IMR-90 (cell line): ENCODE measurements around the gene NDUFB4. TPM values are rescaled to one million over a fixed set of nuclear protein-coding genes. Genes with fewer than 3 reads are reported as not detected.

Experiments used
- ATAC-seq: fragments of 200-7000 bp; cut with Tn5 transposase; 2 replicates; pipeline ENCODE4 v1.9.1; 2020; ENCODE audit warnings: low read depth, mild to moderate bottlenecking, moderate library complexity
- BruUV-seq: library from RNA; stranded (reverse); fragments of 400-500 nt; replicated peaks from 2 replicates; lab custom pipeline; 2021; lab: Mats Ljungman, UMichigan
- CTCF ChIA-PET: fragments of 300-600 bp; formaldehyde crosslinking; extraction: SDS; loops from one replicate; lab custom pipeline; 2021; ENCODE audit warnings: antibody characterized with exemption; lab: Yijun Ruan, JAX
- POLR2A ChIA-PET: fragments of 300-600 bp; sonication (Branson Sonifier 250); formaldehyde crosslinking; loops from one replicate; lab custom pipeline; 2022; ENCODE audit warnings: antibody characterized with exemption; ENCODE audit not compliant: unreplicated experiment; lab: Charles Lee
- DNase-seq: peaks from one replicate; pipeline ENCODE4 v3.0.0; 2013
- H2AFZ ChIP-seq: replicated peaks from 2 replicates; pipeline ENCODE3; 2013; ENCODE audit warnings: low read length, mild to moderate bottlenecking; ENCODE audit not compliant: poor library complexity
- H2AK5ac ChIP-seq: 2 replicates; pipeline ENCODE4 v1.6.1; 2013; ENCODE audit warnings: low read depth, low read length, inconsistent platforms
- H2AK9ac ChIP-seq: replicated peaks from 2 replicates; pipeline ENCODE3; 2013; ENCODE audit warnings: mild to moderate bottlenecking, low read depth, low read length, moderate library complexity; ENCODE audit not compliant: poor library complexity
- H2BK120ac ChIP-seq: 2 replicates; pipeline ENCODE4 v1.6.1; 2013; ENCODE audit warnings: low read depth, low read length, inconsistent platforms
- H2BK15ac ChIP-seq: 3 replicates; pipeline ENCODE4 v1.6.1; 2013; ENCODE audit warnings: low read depth, low read length, inconsistent platforms
- H2BK20ac ChIP-seq: 2 replicates; pipeline ENCODE4 v1.6.1; 2013; ENCODE audit warnings: low read depth, mild to moderate bottlenecking, inconsistent platforms, low read length, moderate library complexity
- H2BK5ac ChIP-seq: 2 replicates; pipeline ENCODE4 v1.6.1; 2013; ENCODE audit warnings: mild to moderate bottlenecking, low read depth, low read length, inconsistent platforms; ENCODE audit not compliant: poor library complexity, severe bottlenecking
- H3K14ac ChIP-seq: replicated peaks from 2 replicates; pipeline ENCODE4 v1.6.1; 2013; ENCODE audit warnings: low read depth, low read length, inconsistent platforms
- H3K18ac ChIP-seq: 2 replicates; pipeline ENCODE4 v1.6.1; 2013; ENCODE audit warnings: low read depth, low read length, control low read depth
- H3K23ac ChIP-seq: 2 replicates; pipeline ENCODE4 v1.6.1; 2013; ENCODE audit warnings: low read depth, low read length, inconsistent platforms
- H3K27ac ChIP-seq: 2 replicates; pipeline ENCODE4 v1.5.1; 2013; ENCODE audit warnings: mild to moderate bottlenecking, control low read depth, low read length; ENCODE audit not compliant: insufficient read depth
- H3K27me3 ChIP-seq: 2 replicates; pipeline ENCODE4 v1.6.1; 2013; ENCODE audit warnings: low read length; ENCODE audit not compliant: control insufficient read depth, insufficient read depth
- H3K36me3 ChIP-seq: 2 replicates; pipeline ENCODE4 v1.6.1; 2013; ENCODE audit warnings: low read length, mixed read lengths; ENCODE audit not compliant: control insufficient read depth, insufficient read depth
- H3K4ac ChIP-seq: 2 replicates; pipeline ENCODE4 v1.6.1; 2013; ENCODE audit warnings: low read depth, low read length, inconsistent platforms
- H3K4me1 ChIP-seq: 2 replicates; pipeline ENCODE4 v1.6.1; 2013; ENCODE audit warnings: low read length, mixed read lengths; ENCODE audit not compliant: control insufficient read depth, insufficient read depth
- H3K4me2 ChIP-seq: 2 replicates; pipeline ENCODE4 v1.6.1; 2013; ENCODE audit warnings: low read depth, mild to moderate bottlenecking, control low read depth, low read length, moderate library complexity
- H3K4me3 ChIP-seq: 2 replicates; pipeline ENCODE4 v1.5.1; 2013; ENCODE audit warnings: low read depth, mild to moderate bottlenecking, control low read depth, low read length, moderate library complexity; ENCODE audit not compliant: insufficient read depth
- H3K56ac ChIP-seq: 2 replicates; pipeline ENCODE4 v1.6.1; 2013; ENCODE audit warnings: low read length, inconsistent platforms; ENCODE audit not compliant: insufficient read depth; ENCODE audit errors: extremely low read depth
- H3K79me1 ChIP-seq, 2 experiments: 2 replicates each; pipeline ENCODE4 v1.6.1; 2013; ENCODE audit warnings: low read length in 2 of 2, inconsistent platforms in 1 of 2, low read depth in 1 of 2
- H3K9ac ChIP-seq: 2 replicates; pipeline ENCODE4 v1.6.1; 2013; ENCODE audit warnings: low read depth, low read length, control low read depth
- H3K9me1 ChIP-seq: 2 replicates; pipeline ENCODE4 v1.6.1; 2013; ENCODE audit warnings: low read length, inconsistent platforms; ENCODE audit not compliant: insufficient read depth
- H3K9me3 ChIP-seq: 2 replicates; pipeline ENCODE4 v1.6.1; 2013; ENCODE audit warnings: low read length; ENCODE audit not compliant: control insufficient read depth, insufficient read depth
- H4K20me1 ChIP-seq: 2 replicates; pipeline ENCODE4 v1.6.1; 2013; ENCODE audit warnings: low read length, inconsistent platforms; ENCODE audit not compliant: insufficient read depth
- H4K5ac ChIP-seq: 2 replicates; pipeline ENCODE4 v1.6.1; 2013; ENCODE audit warnings: mild to moderate bottlenecking, low read depth, low read length, control low read depth
- H4K8ac ChIP-seq, 2 experiments: 2 replicates each; pipeline ENCODE4 v1.6.1; 2013; ENCODE audit warnings: low read depth in 2 of 2, low read length in 2 of 2, control low read depth in 1 of 2, inconsistent platforms in 1 of 2
- H4K91ac ChIP-seq: 2 replicates; pipeline ENCODE4 v1.6.1; 2013; ENCODE audit warnings: low read depth, low read length, inconsistent platforms; ENCODE audit not compliant: insufficient read depth
- FOS ChIP-seq: fragments of 150-350 bp; IDR thresholded peaks from 2 replicates; pipeline ENCODE4 v1.6.1; 2016; ENCODE audit warnings: low read depth, low read length
- MXI1 ChIP-seq: IDR thresholded peaks from 2 replicates; pipeline ENCODE4 v1.6.1; 2012; ENCODE audit warnings: low read depth, mild to moderate bottlenecking, low read length, moderate library complexity, borderline replicate concordance
- RAD21 ChIP-seq: IDR thresholded peaks from 2 replicates; pipeline ENCODE4 v1.6.1; 2012; ENCODE audit warnings: low read length, improper control_type of control experiment
- WGBS, 2 experiments: methylation state at CpG; one replicate each; pipeline versions ENCODE4 v1.1.5 to v1.1.7; 2013; ENCODE audit warnings: missing lambda C conversion rate in 2 of 2; ENCODE audit not compliant: insufficient read length in 1 of 2; ENCODE audit errors: extremely low coverage in 2 of 2; 5-methylcytosine and 5-hydroxymethylcytosine counted together
- dilution Hi-C: fragments of 300-500 bp; cut with HindIII; formaldehyde crosslinking; loops from one replicate; pipeline ENCODE4 v1.14.3; 2018; ENCODE audit warnings: low sequenced_read_pairs; ENCODE audit not compliant: unreplicated experiment
- in situ Hi-C: fragments of 300-500 bp; cut with MboI; formaldehyde crosslinking; loops from 3 replicates; pipeline ENCODE4 v1.14.3; 2019; ENCODE audit warnings: low sequenced_read_pairs, inconsistent platforms, mixed read lengths
- intact Hi-C: fragments of 100-400 bp; cut with micrococcal nuclease; formaldehyde crosslinking; loops from 2 replicates; pipeline ENCODE4 v1.10.0; 2022
- polyA plus RNA-seq, 3 experiments: library from polyadenylated mRNA; depleted of rRNA; stranded (reverse); fragments of >200 nt; gene quantifications; 2 replicates each; pipeline ENCODE4 v1.2.3, GENCODE V29; 2012; ENCODE audit warnings: low replicate concordance in 1 of 3
- total RNA-seq: library from RNA; depleted of rRNA; stranded (reverse); fragments of >200 nt; gene quantifications from 2 replicates; pipeline ENCODE4 v1.2.3, GENCODE V29; 2012

NDUFB4 gene
- total and polyA plus RNA-seq, 2 of the 4 experiments (the other 2 are of a cell fraction), result 53.9 to 278 TPM

DNA sequence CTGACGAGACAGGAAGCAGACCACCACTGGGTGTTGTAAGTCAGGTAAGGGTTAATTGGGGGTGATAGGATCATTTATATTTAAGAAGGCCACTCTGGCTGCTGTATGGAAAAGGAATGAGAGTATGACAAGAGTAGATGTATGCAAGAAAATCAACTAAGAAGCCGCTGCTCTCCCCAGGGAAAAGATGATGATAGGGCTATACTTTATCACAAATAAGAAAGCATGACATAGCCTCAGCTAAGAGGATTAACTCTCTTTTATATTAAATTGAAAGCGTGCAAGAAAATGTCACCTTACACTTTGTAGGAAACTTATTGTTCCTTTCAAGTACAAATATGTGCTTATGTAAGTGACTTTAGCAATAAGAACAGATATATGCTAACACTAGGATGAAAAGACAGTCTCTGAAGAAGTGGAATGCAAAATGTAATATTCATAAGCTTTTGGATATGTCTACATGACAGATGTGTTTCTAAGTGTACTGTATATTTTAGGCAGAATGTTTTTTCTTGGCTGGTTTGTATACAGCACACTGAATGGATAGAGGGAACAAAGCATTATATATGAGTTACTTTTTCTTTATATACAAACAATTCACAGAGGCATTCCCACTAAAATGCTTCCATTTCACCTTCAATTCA, 8.7 kb upstream of the NDUFB4 start:
- Histone ChIP-seq H4K20me1 (no peaks in the 10 kb centered on the region), H3K14ac (no peak overlapping the region), H4K91ac (no peak overlapping the region), H2AK5ac (no peak overlapping the region), H3K4ac (no peak overlapping the region), H4K8ac (no peak overlapping the region), H3K27ac (no peak overlapping the region), H3K27me3 (peaks cover 1% of the 10 kb centered on the region), H3K79me1 (no peaks in the 10 kb centered on the region), H3K9me1 (no peaks in the 10 kb centered on the region), H2BK5ac (no peak overlapping the region), H3K4me3 (no peak overlapping the region), H2AFZ (no peak overlapping the region), H3K4me1 (no peaks in the 10 kb centered on the region), H3K4me2 (no peak overlapping the region), H3K23ac (no peak overlapping the region), H2BK15ac (no peak overlapping the region), H2BK20ac (no peak overlapping the region), H3K36me3 (no peaks in the 10 kb centered on the region), H2AK9ac (no peak overlapping the region), H4K5ac (no peak overlapping the region), H3K9me3 (no peaks in the 10 kb centered on the region), H3K9ac (no peak overlapping the region), H3K56ac (no peak overlapping the region), H2BK120ac (no peak overlapping the region), H3K18ac (no peak overlapping the region)
- in situ Hi-C loops, result no loop called here
- POLR2A ChIA-PET, result no interaction called here
- WGBS, 2 experiments, result 38% methylated on average over 1 of the region's 3 CpGs; no CpG with 5 or more reads in 1 of the 2 experiments
- intact Hi-C loops, result no loop called here
- DNase-seq (no peak), ATAC-seq (no peak)
- CTCF ChIA-PET, result no interaction called here
- TF ChIP-seq RAD21 (no peak), MXI1 (no peak), FOS (no peak)
- no TSS peak for BruUV-seq
- dilution Hi-C loops, result no loop called here
